Subcutaneous adipose tissue (tissue), 4 donors: ENCODE data around the gene USP34. TPM values are rescaled to one million over a fixed set of nuclear protein-coding genes. Genes with fewer than 3 reads are reported as not detected.

Experiments used
- CTCF ChIP-seq: fragments of 450-650 bp; IDR thresholded peaks from one replicate; pipeline ENCODE4 v1.5.1; 2016; ENCODE audit warnings: low read depth, mild to moderate bottlenecking, control low read depth, antibody characterized with exemption, moderate library complexity
- total RNA-seq, 4 donors: library from RNA; depleted of rRNA; stranded (reverse); fragments of >200 nt; gene quantifications; one replicate each; pipeline ENCODE4 v1.1.0, GENCODE V29; 2016

USP34 gene
- total RNA-seq, 4 donors from 2014 or later: 137 to 225 (median 148) TPM

GRCh38 chr2:61167579-61167978 is 303.3 kb downstream of the USP34 start:
- no peak for TF ChIP-seq CTCF

- no peak for TF ChIP-seq CTCF
Measured at GRCh38 chr2:61165946-61166345, 304.9 kb downstream of the USP34 start.

- TF ChIP-seq CTCF: no peak
Measured at GRCh38 chr2:61162721-61163120, 308.2 kb downstream of the USP34 start.

GRCh38 chr2:61161888-61162287 is 309.0 kb downstream of the USP34 start, which contains the start of gene C2orf74:
C2orf74 (plus strand) TSS chr2:61162188; CDS start chr2:61162515, 327 bp downstream.
- no peak for TF ChIP-seq CTCF

GRCh38 chr2:61158356-61158955 is 312.4 kb downstream of the USP34 start:
- TF ChIP-seq CTCF: no peak

- TF ChIP-seq CTCF: no peak
Measured at GRCh38 chr2:61157371-61158003, 313.4 kb downstream of the USP34 start.

GRCh38 chr2:61151436-61151835 is 319.5 kb downstream of the USP34 start:
- no peak for TF ChIP-seq CTCF
